Effector memory CD8-positive, alpha-beta T cell (primary cell): ENCODE results near the gene LRP1B.

Experiments used
- ATAC-seq: fragments of 150-1000 bp; cut with Tn5 transposase; replicated peaks from 2 replicates; pipeline ENCODE4 v1.10.0; 2021; ENCODE audit warnings: mild to moderate bottlenecking, moderate library complexity
- DNase-seq, 3 experiments: peaks; one replicate each; pipeline ENCODE4 v3.0.0; 2021
- H3K27ac Mint-ChIP-seq, 2 donors: one replicate each; pipeline ENCODE4 v1.8.0; 2022; ENCODE audit warnings: mild to moderate bottlenecking in 2 of 2, mixed read lengths in 2 of 2, moderate library complexity in 2 of 2
- H3K27me3 Mint-ChIP-seq, 2 donors: one replicate each; pipeline ENCODE4 v1.8.0; 2022; ENCODE audit warnings: mixed read lengths in 2 of 2
- H3K36me3 Mint-ChIP-seq: one replicate; pipeline ENCODE4 v1.8.0; 2022; ENCODE audit warnings: mild to moderate bottlenecking, moderate library complexity, mixed read lengths; ENCODE audit not compliant: insufficient read depth
- H3K4me1 Mint-ChIP-seq, 2 donors: one replicate each; pipeline ENCODE4 v1.8.0; 2022; ENCODE audit warnings: low read depth in 2 of 2, mixed read lengths in 2 of 2
- H3K4me3 Mint-ChIP-seq, 2 donors: one replicate each; pipeline ENCODE4 v1.8.0; 2022; ENCODE audit warnings: mild to moderate bottlenecking in 2 of 2, mixed read lengths in 2 of 2, moderate library complexity in 2 of 2
- H3K9me3 Mint-ChIP-seq, 2 donors: one replicate each; pipeline ENCODE4 v1.8.0; 2022; ENCODE audit warnings: mixed read lengths in 2 of 2

LRP1B gene

GRCh38 chr2:141720476-141720875 is 410.3 kb downstream of the LRP1B start:
- no peak for ATAC-seq
- Mint-ChIP-seq H3K4me1 (no peaks in the 10 kb centered on the region), H3K27ac (no peak overlapping the region), H3K27me3 (no peaks in the 10 kb centered on the region), H3K36me3 (no peaks in the 10 kb centered on the region), H3K9me3 (peaks cover 0 to 4% of the 10 kb centered on the region in 2 donors), H3K4me3 (no peak overlapping the region)
- DNase-seq: no peak

- peaks cover 5 to 9% of the 10 kb centered on the region in 2 donors for H3K9me3 Mint-ChIP-seq
- no peaks in the 10 kb centered on the region for H3K27me3 Mint-ChIP-seq
- no peaks in the 10 kb centered on the region for H3K36me3 Mint-ChIP-seq
- no peak for ATAC-seq
- H3K4me3 Mint-ChIP-seq: no peak overlapping the region
- no peaks in the 10 kb centered on the region for H3K4me1 Mint-ChIP-seq
- no peak for DNase-seq
- H3K27ac Mint-ChIP-seq: no peak overlapping the region
These were observed 416.3 kb downstream of the LRP1B start for GRCh38 chr2:141714496-141714895.

GRCh38 chr2:141711627-141712026 is 419.2 kb downstream of the LRP1B start:
- Mint-ChIP-seq H3K4me3 (no peak overlapping the region), H3K4me1 (no peaks in the 10 kb centered on the region), H3K36me3 (no peaks in the 10 kb centered on the region), H3K9me3 (peaks cover 5 to 11% of the 10 kb centered on the region in 2 donors), H3K27me3 (no peaks in the 10 kb centered on the region), H3K27ac (no peak overlapping the region)
- no peak for ATAC-seq
- DNase-seq: no peak

GRCh38 chr2:141710589-141711239 is 420.1 kb downstream of the LRP1B start:
- Mint-ChIP-seq H3K36me3 (no peaks in the 10 kb centered on the region), H3K9me3 (peaks cover 5 to 11% of the 10 kb centered on the region in 2 donors), H3K27ac (no peak overlapping the region), H3K27me3 (no peaks in the 10 kb centered on the region), H3K4me3 (no peak overlapping the region), H3K4me1 (no peaks in the 10 kb centered on the region)
- no peak for ATAC-seq
- DNase-seq: no peak

GRCh38 chr2:141709756-141710155 is 421.1 kb downstream of the LRP1B start:
- ATAC-seq (no peak), DNase-seq (no peak)
- H3K9me3 Mint-ChIP-seq: peaks cover 6 to 11% of the 10 kb centered on the region in 2 donors
- H3K4me3 Mint-ChIP-seq: no peak overlapping the region
- H3K27me3 Mint-ChIP-seq: no peaks in the 10 kb centered on the region
- no peaks in the 10 kb centered on the region for H3K4me1 Mint-ChIP-seq
- H3K36me3 Mint-ChIP-seq: no peaks in the 10 kb centered on the region
- no peak overlapping the region for H3K27ac Mint-ChIP-seq

GRCh38 chr2:141707486-141707885 is 423.3 kb downstream of the LRP1B start:
- H3K27me3 Mint-ChIP-seq: no peaks in the 10 kb centered on the region
- H3K4me1 Mint-ChIP-seq: no peaks in the 10 kb centered on the region
- peaks cover 7 to 9% of the 10 kb centered on the region in 2 donors for H3K9me3 Mint-ChIP-seq
- no peak for ATAC-seq
- H3K4me3 Mint-ChIP-seq: no peak overlapping the region
- no peaks in the 10 kb centered on the region for H3K36me3 Mint-ChIP-seq
- H3K27ac Mint-ChIP-seq: no peak overlapping the region
- DNase-seq: no peak

GRCh38 chr2:141704541-141704940 is 426.3 kb downstream of the LRP1B start:
- Mint-ChIP-seq H3K36me3 (no peaks in the 10 kb centered on the region), H3K4me3 (no peak overlapping the region), H3K27me3 (no peaks in the 10 kb centered on the region), H3K4me1 (no peaks in the 10 kb centered on the region), H3K27ac (no peak overlapping the region), H3K9me3 (peaks cover 9 to 14% of the 10 kb centered on the region in 2 donors)
- DNase-seq: no peak
- no peak for ATAC-seq

GRCh38 chr2:141703501-141703900 is 427.3 kb downstream of the LRP1B start:
- no peak overlapping the region for H3K4me3 Mint-ChIP-seq
- H3K9me3 Mint-ChIP-seq: peaks cover 7 to 14% of the 10 kb centered on the region in 2 donors
- DNase-seq: no peak
- no peak overlapping the region for H3K27ac Mint-ChIP-seq
- H3K4me1 Mint-ChIP-seq: no peaks in the 10 kb centered on the region
- H3K36me3 Mint-ChIP-seq: no peaks in the 10 kb centered on the region
- H3K27me3 Mint-ChIP-seq: no peaks in the 10 kb centered on the region
- ATAC-seq: no peak

- H3K4me3 Mint-ChIP-seq: no peak overlapping the region
- no peaks in the 10 kb centered on the region for H3K27me3 Mint-ChIP-seq
- no peaks in the 10 kb centered on the region for H3K4me1 Mint-ChIP-seq
- H3K9me3 Mint-ChIP-seq: peaks cover 7 to 14% of the 10 kb centered on the region in 2 donors
- no peak overlapping the region for H3K27ac Mint-ChIP-seq
- DNase-seq (no peak), ATAC-seq (no peak)
- H3K36me3 Mint-ChIP-seq: no peaks in the 10 kb centered on the region
These were observed 429.2 kb downstream of the LRP1B start for GRCh38 chr2:141701618-141702017.

- H3K27ac Mint-ChIP-seq: no peak overlapping the region
- peaks cover 7 to 12% of the 10 kb centered on the region in 2 donors for H3K9me3 Mint-ChIP-seq
- DNase-seq: no peak
- H3K4me1 Mint-ChIP-seq: no peaks in the 10 kb centered on the region
- no peak for ATAC-seq
- H3K27me3 Mint-ChIP-seq: no peaks in the 10 kb centered on the region
- no peak overlapping the region for H3K4me3 Mint-ChIP-seq
- H3K36me3 Mint-ChIP-seq: peaks cover 3% of the 10 kb centered on the region
These were observed 431.2 kb downstream of the LRP1B start for GRCh38 chr2:141699573-141699972.

GRCh38 chr2:141698500-141698899 is 432.3 kb downstream of the LRP1B start:
- Mint-ChIP-seq H3K4me1 (no peaks in the 10 kb centered on the region), H3K4me3 (no peak overlapping the region), H3K27ac (no peak overlapping the region), H3K9me3 (peaks cover 7% of the 10 kb centered on the region in 2 donors), H3K27me3 (no peaks in the 10 kb centered on the region), H3K36me3 (peaks cover 3% of the 10 kb centered on the region)
- DNase-seq (no peak), ATAC-seq (no peak)

GRCh38 chr2:141697035-141697434 is 433.8 kb downstream of the LRP1B start:
- no peak for DNase-seq
- Mint-ChIP-seq H3K9me3 (peaks cover 10 to 14% of the 10 kb centered on the region in 2 donors), H3K4me3 (no peak overlapping the region), H3K4me1 (no peaks in the 10 kb centered on the region), H3K27me3 (no peaks in the 10 kb centered on the region), H3K27ac (no peak overlapping the region), H3K36me3 (peaks cover 3% of the 10 kb centered on the region)
- no peak for ATAC-seq

GRCh38 chr2:141694180-141694579 is 436.6 kb downstream of the LRP1B start:
- Mint-ChIP-seq H3K27ac (no peak overlapping the region), H3K4me3 (no peak overlapping the region), H3K9me3 (peaks cover 8 to 13% of the 10 kb centered on the region in 2 donors), H3K36me3 (peaks cover 3% of the 10 kb centered on the region), H3K4me1 (no peaks in the 10 kb centered on the region), H3K27me3 (no peaks in the 10 kb centered on the region)
- no peak for ATAC-seq
- DNase-seq: no peak

- no peak overlapping the region for H3K27ac Mint-ChIP-seq
- H3K4me1 Mint-ChIP-seq: no peaks in the 10 kb centered on the region
- DNase-seq (no peak), ATAC-seq (no peak)
- peaks cover 3% of the 10 kb centered on the region for H3K36me3 Mint-ChIP-seq
- H3K4me3 Mint-ChIP-seq: no peak overlapping the region
- H3K27me3 Mint-ChIP-seq: no peaks in the 10 kb centered on the region
- peaks cover 8 to 13% of the 10 kb centered on the region in 2 donors for H3K9me3 Mint-ChIP-seq
These were observed 438.0 kb downstream of the LRP1B start for GRCh38 chr2:141692829-141693228.
